Left ventricle myocardium inferior (tissue), 1 donor: ENCODE data around the gene CORO2A. TPM values are rescaled to one million over a fixed set of nuclear protein-coding genes. Genes with fewer than 3 reads are reported as not detected.
A peak's percentile ranks its signal among the peaks of the same experiment; 100 is the strongest.
"Not testable (repeated sequence)": the region's sequence is repeated elsewhere in the genome, so short reads cannot be mapped to it uniquely, and the experiment has no call there.

Experiments used
- DNase-seq: peaks from one replicate; pipeline ENCODE4 v3.0.0-alpha.2; 2020
- H3K27ac ChIP-seq: fragments of 200-600 bp; replicated peaks from 2 replicates; pipeline ENCODE4 v1.8.0; 2021
- H3K27me3 ChIP-seq: fragments of 200-600 bp; 2 replicates; pipeline ENCODE4 v1.8.0; 2021; ENCODE audit warnings: low read depth
- H3K36me3 ChIP-seq: fragments of 200-600 bp; 2 replicates; pipeline ENCODE4 v1.8.0; 2021
- H3K4me1 ChIP-seq: fragments of 200-600 bp; 2 replicates; pipeline ENCODE4 v1.8.0; 2021
- H3K4me3 ChIP-seq: fragments of 200-600 bp; 2 replicates; pipeline ENCODE4 v1.8.0; 2021; ENCODE audit warnings: mild to moderate bottlenecking, moderate library complexity
- H3K9me3 ChIP-seq: fragments of 200-600 bp; replicated peaks from 2 replicates; pipeline ENCODE4 v1.8.0; 2021
- CTCF ChIP-seq: fragments of 200-600 bp; IDR thresholded peaks from 2 replicates; pipeline ENCODE4 v1.8.0; 2021; ENCODE audit warnings: antibody characterized with exemption, mild to moderate bottlenecking, borderline replicate concordance
- intact Hi-C: fragments of 100-400 bp; cut with micrococcal nuclease; formaldehyde crosslinking; loops from one replicate; pipeline ENCODE4 v1.11.0; 2022
- total RNA-seq: library from RNA; stranded (reverse); fragmentation: NEBNext Ultra II Directional; extraction: Animal tissue kit (Norgen Biotek cat#: 25700); gene quantifications from one replicate; pipeline ENCODE4 v1.2.1, GENCODE V29; 2021
- donor health status: DM: no; HTN: yes; CAD: no; lungs with severe emphysema.

The CORO2A gene
- total RNA-seq, 1 donor from 2014 or later = 0.14 TPM

GRCh38 chr9:98117984-98118639, 74.3 kb downstream of the CORO2A start:
- H3K4me1 ChIP-seq = peaks cover 25% of the 10 kb centered on the region
- H3K27me3 ChIP-seq = peaks cover 12% of the 10 kb centered on the region
- H3K27ac ChIP-seq = peak overlapping the region; percentile 39
- no peak for DNase-seq
- H3K9me3 ChIP-seq = no peaks in the 10 kb centered on the region
- H3K36me3 ChIP-seq = no peaks in the 10 kb centered on the region
- intact Hi-C loops = no loop called here
- TF ChIP-seq CTCF = no peak
- peak overlapping the region; percentile 80 for H3K4me3 ChIP-seq

GRCh38 chr9:98117097-98117496, 75.3 kb downstream of the CORO2A start:
- DNase-seq, intact Hi-C loops, H3K27ac ChIP-seq, H3K4me3 ChIP-seq, H3K36me3 ChIP-seq, H3K9me3 ChIP-seq: not testable (repeated sequence)
- Histone ChIP-seq H3K27me3 (peaks cover 12% of the 10 kb centered on the region), H3K4me1 (peaks cover 25% of the 10 kb centered on the region)

- peaks cover 14% of the 10 kb centered on the region for H3K9me3 ChIP-seq
- intact Hi-C loops = no loop called here
- no peak for TF ChIP-seq CTCF
- DNase-seq = no peak
- peaks cover 8% of the 10 kb centered on the region for H3K36me3 ChIP-seq
- no peaks in the 10 kb centered on the region for H3K27me3 ChIP-seq
- H3K4me3 ChIP-seq = no peak overlapping the region
- no peaks in the 10 kb centered on the region for H3K4me1 ChIP-seq
- H3K27ac ChIP-seq = no peak overlapping the region
These were observed 83.4 kb downstream of the CORO2A start for GRCh38 chr9:98109052-98109451.

- DNase-seq = no peak
- no peak overlapping the region for H3K27ac ChIP-seq
These were observed 83.9 kb downstream of the CORO2A start for GRCh38 chr9:98108531-98109031.

GRCh38 chr9:98107926-98108325, 84.5 kb downstream of the CORO2A start:
- H3K27me3 ChIP-seq = no peaks in the 10 kb centered on the region
- no peaks in the 10 kb centered on the region for H3K4me1 ChIP-seq
- no peak overlapping the region for H3K4me3 ChIP-seq
- no peak overlapping the region for H3K27ac ChIP-seq
- no peak for DNase-seq
- TF ChIP-seq CTCF = no peak
- H3K36me3 ChIP-seq = peaks cover 8% of the 10 kb centered on the region
- intact Hi-C loops = no loop called here
- peaks cover 14% of the 10 kb centered on the region for H3K9me3 ChIP-seq

More at GRCh38 chr9:98108531-98109031, 83.9 kb downstream of the CORO2A start:
- Histone ChIP-seq H3K9me3 (peaks cover 14% of the 10 kb centered on the region), H3K4me3 (no peak overlapping the region), H3K4me1 (no peaks in the 10 kb centered on the region), H3K36me3 (peaks cover 8% of the 10 kb centered on the region), H3K27me3 (no peaks in the 10 kb centered on the region)
- intact Hi-C loops = no loop called here
- no peak for TF ChIP-seq CTCF

GRCh38 chr9:98105006-98105405, 87.4 kb downstream of the CORO2A start:
- Histone ChIP-seq H3K27ac (peak overlapping the region; percentile 15), H3K4me1 (no peaks in the 10 kb centered on the region), H3K4me3 (no peak overlapping the region), H3K36me3 (peaks cover 8% of the 10 kb centered on the region), H3K27me3 (no peaks in the 10 kb centered on the region), H3K9me3 (peaks cover 14% of the 10 kb centered on the region)
- DNase-seq = no peak
- no peak for TF ChIP-seq CTCF
- intact Hi-C loops = no loop called here
